DOHH2 (cell line): Measurements from ENCODE around the gene CTCF.

Experiments
- CTCF ChIP-seq: fragments of 200-600 bp; sonication (generic); IDR thresholded peaks from one replicate; pipeline ENCODE4 v1.5.1; 2014; ENCODE audit warnings: antibody characterized with exemption, mild to moderate bottlenecking, low read depth, low read length; ENCODE audit not compliant: poor library complexity, severe bottlenecking
- EZH2phosphoT487 ChIP-seq: fragments of 200-600 bp; sonication (generic); IDR thresholded peaks from 2 replicates; pipeline ENCODE4 v1.6.1; 2017; ENCODE audit warnings: borderline replicate concordance, mild to moderate bottlenecking, antibody characterized with exemption, low read length, moderate library complexity, mixed read lengths

GRCh38 chr16:67647111-67647651, 84.9 kb downstream of the CTCF start:
- no peak for TF ChIP-seq CTCF
- TF ChIP-seq EZH2phosphoT487, result no peak
